Peyer's patch (tissue), 4 donors: ENCODE measurements around the gene EFEMP1. TPM values are rescaled to one million over a fixed set of nuclear protein-coding genes. Genes with fewer than 3 reads are reported as not detected.
A peak's percentile ranks its signal among the peaks of the same experiment; 100 is the strongest.

Experiments used
- DNase-seq, 3 donors: peaks; one replicate each; pipeline ENCODE4 v3.0.0-alpha.2; 2017 to 2019
- H3K27ac ChIP-seq, 4 donors: fragments of 200-600 bp; sonication (generic); one replicate each; pipeline ENCODE4 v1.5.1; 2016 to 2019
- H3K27me3 ChIP-seq, 2 donors: fragments of 200-600 bp; sonication (generic); one replicate each; pipeline ENCODE4 v1.5.1; 2019
- H3K36me3 ChIP-seq, 3 donors: fragments of 200-600 bp; sonication (generic); one replicate each; pipeline ENCODE4 v1.5.1; 2016 to 2019
- H3K4me1 ChIP-seq, 4 donors: fragments of 200-600 bp; sonication (generic); one replicate each; pipeline ENCODE4 v1.5.1; 2016 to 2019
- H3K4me3 ChIP-seq, 4 donors: fragments of 200-600 bp; sonication (generic); 1 replicate in 3 of 4; 2 replicates in 1 of 4; pipeline ENCODE4 v1.5.1; 2016 to 2019; ENCODE audit warnings: mild to moderate bottlenecking in 1 of 4
- H3K9me3 ChIP-seq, 4 donors: fragments of 200-600 bp; sonication (generic); one replicate each; pipeline ENCODE4 v1.5.1; 2016 to 2019; ENCODE audit warnings: mild to moderate bottlenecking in 1 of 4
- POLR2A ChIP-seq, 2 donors: fragments of 450-650 bp; IDR thresholded peaks; one replicate each; pipeline ENCODE4 v1.5.1; 2017; ENCODE audit warnings: antibody characterized with exemption in 2 of 2, mild to moderate bottlenecking in 2 of 2, moderate library complexity in 2 of 2
- total RNA-seq, 4 donors: library from RNA; depleted of rRNA; stranded (reverse); fragments of >200 nt; gene quantifications; one replicate each; pipeline ENCODE4 v1.1.0, GENCODE V29; 2016
- TF ChIP-seq, protein P1 (sequence below), 6 experiments: fragments of 450-650 bp in 4 of 6; fragments of 200-600 bp in 2 of 6; sonication (generic) in 1 of 6; IDR thresholded peaks; one replicate each; pipeline ENCODE4 v1.5.1; 2017 to 2019; ENCODE audit warnings: antibody characterized with exemption in 6 of 6, mild to moderate bottlenecking in 3 of 6, moderate library complexity in 1 of 6

EFEMP1 gene
- total RNA-seq, 4 donors from 2014 or later: 16.3 to 44.4 (median 26.6) TPM

DNA sequence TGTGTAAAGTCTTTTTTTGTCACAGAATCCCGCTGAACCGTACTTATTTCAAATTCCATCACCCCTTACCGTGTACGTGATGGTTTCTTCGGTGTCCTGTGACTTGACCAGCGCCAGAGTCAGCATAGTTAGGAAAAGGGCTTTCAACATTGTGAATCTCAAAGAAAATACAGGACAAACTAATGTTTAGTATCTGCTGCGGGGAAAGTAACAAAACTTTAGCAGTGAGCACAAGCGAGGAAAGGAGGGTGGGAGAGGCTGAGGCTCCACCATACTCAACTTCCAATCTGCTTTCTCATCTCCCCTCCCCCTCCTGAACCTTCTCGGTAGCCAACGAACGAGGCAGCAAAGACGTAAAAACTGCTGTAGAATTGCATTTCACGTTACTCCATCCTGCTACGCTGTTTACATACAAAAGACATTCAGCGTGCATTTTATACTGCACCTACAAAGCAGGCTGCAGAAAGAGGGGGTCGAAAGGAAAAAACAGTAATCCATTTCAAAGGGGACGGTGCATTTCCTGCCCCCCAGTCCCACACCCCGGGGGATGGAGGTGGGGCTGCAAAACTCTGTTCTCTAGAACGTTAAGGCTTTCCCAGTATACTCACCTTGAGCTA lies 1.2 kb downstream of the EFEMP1 start:
- DNase-seq: no peak
- Histone ChIP-seq H3K27ac (no peak overlapping the region), H3K36me3 (no peaks in the 10 kb centered on the region), H3K4me1 (no peaks in the 10 kb centered on the region), H3K9me3 (no peaks in the 10 kb centered on the region), H3K27me3 (peaks cover 0 to 7% of the 10 kb centered on the region in 2 donors), H3K4me3 (peak overlapping the region; percentile 23 to 55 (median 41))
- no peak for TF ChIP-seq POLR2A (IDR thresholded peaks at IDR 0.05)
- TF ChIP-seq, protein P1, sequence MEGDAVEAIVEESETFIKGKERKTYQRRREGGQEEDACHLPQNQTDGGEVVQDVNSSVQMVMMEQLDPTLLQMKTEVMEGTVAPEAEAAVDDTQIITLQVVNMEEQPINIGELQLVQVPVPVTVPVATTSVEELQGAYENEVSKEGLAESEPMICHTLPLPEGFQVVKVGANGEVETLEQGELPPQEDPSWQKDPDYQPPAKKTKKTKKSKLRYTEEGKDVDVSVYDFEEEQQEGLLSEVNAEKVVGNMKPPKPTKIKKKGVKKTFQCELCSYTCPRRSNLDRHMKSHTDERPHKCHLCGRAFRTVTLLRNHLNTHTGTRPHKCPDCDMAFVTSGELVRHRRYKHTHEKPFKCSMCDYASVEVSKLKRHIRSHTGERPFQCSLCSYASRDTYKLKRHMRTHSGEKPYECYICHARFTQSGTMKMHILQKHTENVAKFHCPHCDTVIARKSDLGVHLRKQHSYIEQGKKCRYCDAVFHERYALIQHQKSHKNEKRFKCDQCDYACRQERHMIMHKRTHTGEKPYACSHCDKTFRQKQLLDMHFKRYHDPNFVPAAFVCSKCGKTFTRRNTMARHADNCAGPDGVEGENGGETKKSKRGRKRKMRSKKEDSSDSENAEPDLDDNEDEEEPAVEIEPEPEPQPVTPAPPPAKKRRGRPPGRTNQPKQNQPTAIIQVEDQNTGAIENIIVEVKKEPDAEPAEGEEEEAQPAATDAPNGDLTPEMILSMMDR (IDR thresholded peaks at IDR 0.05): no peak

DNA sequence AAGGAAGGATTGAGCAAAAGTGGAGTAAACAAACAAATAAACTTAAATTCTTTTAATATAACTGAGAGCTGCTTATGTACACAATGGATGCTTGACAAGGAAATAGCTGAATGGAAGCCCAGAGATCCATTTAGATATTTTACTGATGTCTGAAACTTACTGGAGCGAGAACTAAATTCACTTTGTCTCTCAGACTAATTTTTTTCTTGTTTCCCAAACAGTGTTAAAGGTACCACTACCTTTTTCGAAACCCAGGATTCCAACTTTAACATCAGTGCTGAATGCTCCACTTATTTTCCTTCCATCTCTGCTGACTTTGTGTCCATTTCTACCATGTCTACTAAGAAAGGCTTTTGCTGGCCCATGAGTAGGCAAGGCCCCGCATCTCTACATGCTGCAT lies 4.0 kb downstream of the EFEMP1 start:
- no peak overlapping the region for H3K27ac ChIP-seq
- no peaks in the 10 kb centered on the region for H3K9me3 ChIP-seq
- H3K4me3 ChIP-seq: no peak overlapping the region
- H3K27me3 ChIP-seq: peaks cover 0 to 7% of the 10 kb centered on the region in 2 donors
- no peak for DNase-seq
- TF ChIP-seq POLR2A (IDR thresholded peaks at IDR 0.05): no peak
- TF ChIP-seq, protein P1 (IDR thresholded peaks at IDR 0.05): no peak
- H3K36me3 ChIP-seq: no peaks in the 10 kb centered on the region
- H3K4me1 ChIP-seq: no peaks in the 10 kb centered on the region

DNA sequence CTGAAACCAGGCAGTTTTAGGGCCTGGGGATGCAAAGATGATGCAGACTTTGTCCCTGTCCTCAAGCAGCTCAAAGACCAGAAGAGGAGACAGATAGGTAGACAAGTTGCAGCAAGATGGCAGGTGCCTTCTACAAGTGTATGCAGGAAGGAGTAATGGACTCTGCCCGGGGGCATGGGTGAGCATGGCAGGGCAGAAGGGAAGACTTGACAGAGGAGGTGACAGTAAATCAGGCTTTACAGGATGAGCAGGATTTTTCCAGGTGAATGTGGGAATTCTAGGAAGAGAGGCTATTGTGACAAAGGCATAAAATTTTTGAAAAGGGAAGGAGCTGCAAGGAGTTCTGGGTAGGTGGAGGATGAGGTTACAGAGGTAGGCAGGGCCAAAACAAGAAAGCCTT lies 4.7 kb downstream of the EFEMP1 start:
- TF ChIP-seq, protein P1 (IDR thresholded peaks at IDR 0.05): no peak
- no peak for TF ChIP-seq POLR2A (IDR thresholded peaks at IDR 0.05)
- H3K4me1 ChIP-seq: no peaks in the 10 kb centered on the region
- no peak overlapping the region for H3K27ac ChIP-seq
- no peak overlapping the region for H3K4me3 ChIP-seq
- no peaks in the 10 kb centered on the region for H3K9me3 ChIP-seq
- H3K36me3 ChIP-seq: no peaks in the 10 kb centered on the region
- no peak for DNase-seq
- H3K27me3 ChIP-seq: peaks cover 0 to 6% of the 10 kb centered on the region in 2 donors

DNA sequence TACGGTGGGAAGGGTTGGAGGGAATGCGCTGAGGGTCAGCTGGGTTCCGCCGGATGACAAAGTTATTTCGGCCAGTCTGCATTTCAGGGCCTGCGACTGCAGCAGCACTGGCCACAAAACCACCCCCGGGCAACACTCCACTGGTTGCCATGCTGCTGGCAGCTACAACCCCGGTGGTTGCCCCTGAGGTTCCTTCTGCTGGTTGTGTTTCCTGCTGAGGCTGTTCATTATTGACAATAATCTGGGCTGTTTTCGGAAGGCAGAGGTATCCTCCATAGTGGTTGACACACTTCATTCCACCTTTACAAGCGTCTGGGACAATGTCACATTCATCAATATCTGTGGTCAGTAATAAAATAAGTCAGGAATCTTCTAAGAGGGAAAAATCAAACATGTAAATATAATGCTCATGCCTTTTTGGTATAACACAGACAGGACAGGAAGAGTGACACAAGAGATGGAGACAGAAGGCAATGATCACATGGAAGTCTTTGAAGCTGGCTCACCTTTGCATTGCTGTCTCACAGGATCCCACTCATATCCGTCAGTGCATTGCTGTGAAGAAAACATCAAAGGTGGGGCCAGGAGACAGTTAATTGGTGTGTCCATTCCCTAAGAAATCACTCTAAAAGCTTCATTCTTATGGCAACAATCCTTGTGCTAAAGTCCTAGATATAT lies 5.7 kb downstream of the EFEMP1 start:
- Histone ChIP-seq H3K4me3 (no peak overlapping the region), H3K36me3 (no peaks in the 10 kb centered on the region), H3K4me1 (no peaks in the 10 kb centered on the region), H3K9me3 (no peaks in the 10 kb centered on the region), H3K27ac (no peak overlapping the region), H3K27me3 (no peaks in the 10 kb centered on the region)
- TF ChIP-seq, protein P1 (IDR thresholded peaks at IDR 0.05): no peak
- no peak for TF ChIP-seq POLR2A (IDR thresholded peaks at IDR 0.05)
- no peak for DNase-seq

DNA sequence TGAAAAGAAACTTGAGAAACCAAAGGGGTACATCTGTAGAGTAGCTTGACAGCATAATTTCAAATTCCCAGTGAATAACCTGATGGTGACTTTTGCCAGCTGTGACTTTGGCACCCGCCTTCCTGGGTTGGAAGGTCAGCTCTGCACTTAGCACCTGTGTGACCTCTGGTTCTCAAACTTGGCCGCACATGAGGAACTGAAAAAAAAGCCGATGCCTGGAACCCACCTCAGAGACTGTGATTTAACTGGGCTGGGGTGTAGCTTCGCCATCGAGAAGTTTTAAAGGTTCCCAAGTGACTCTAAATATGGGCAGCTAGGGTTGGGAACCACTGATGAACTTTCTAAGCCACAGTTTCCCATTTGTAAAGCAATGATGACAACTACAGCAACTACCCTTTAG lies 6.5 kb downstream of the EFEMP1 start:
- Histone ChIP-seq H3K27ac (no peak overlapping the region), H3K36me3 (no peaks in the 10 kb centered on the region), H3K9me3 (no peaks in the 10 kb centered on the region), H3K4me3 (no peak overlapping the region), H3K27me3 (no peaks in the 10 kb centered on the region), H3K4me1 (no peaks in the 10 kb centered on the region)
- TF ChIP-seq POLR2A (IDR thresholded peaks at IDR 0.05): no peak
- TF ChIP-seq, protein P1 (IDR thresholded peaks at IDR 0.05): no peak
- DNase-seq: no peak
